BJ (cell line): ENCODE data around the gene SOX9. TPM values are rescaled to one million over a fixed set of nuclear protein-coding genes. Genes with fewer than 3 reads are reported as not detected.

ENCODE experiments used
- CTCF ChIA-PET: fragments of 350-600 bp; formaldehyde crosslinking; extraction: SDS; loops from one replicate; lab custom pipeline; 2021; ENCODE audit warnings: antibody characterized with exemption, inconsistent platforms; lab: Yijun Ruan, JAX
- POLR2A ChIA-PET: fragments of 300-600 bp; sonication (Branson Sonifier 250); formaldehyde crosslinking; extraction: SDS; loops from one replicate; lab custom pipeline; 2021; ENCODE audit warnings: antibody characterized with exemption; lab: Charles Lee
- DNase-seq: peaks from one replicate; pipeline ENCODE4 v3.0.0-alpha.2; 2011; ENCODE audit warnings: low read depth
- H3K27me3 ChIP-seq: 2 replicates; pipeline ENCODE4 v1.6.0; 2011; ENCODE audit warnings: low read length; ENCODE audit not compliant: control insufficient read depth, insufficient read depth
- H3K36me3 ChIP-seq: 2 replicates; pipeline ENCODE4 v1.5.1; 2011; ENCODE audit warnings: low read length; ENCODE audit not compliant: control insufficient read depth, insufficient read depth
- H3K4me3 ChIP-seq: 2 replicates; pipeline ENCODE4 v1.5.1; 2011; ENCODE audit warnings: low read depth, mild to moderate bottlenecking, control low read depth, low read length
- CTCF ChIP-seq: IDR thresholded peaks from 2 replicates; pipeline ENCODE4 v1.5.1; 2011; ENCODE audit warnings: low read depth, mild to moderate bottlenecking, control low read depth, inconsistent platforms, low read length, moderate library complexity; ENCODE audit not compliant: insufficient read depth
- polyA plus RNA-seq: library from polyadenylated mRNA; depleted of rRNA; stranded (reverse); fragments of >200 nt; gene quantifications from 2 replicates; pipeline ENCODE4 v1.2.3, GENCODE V29; 2011

SOX9 gene
- polyA plus RNA-seq, 1 experiment: 0.54 TPM

GRCh38 chr17:72093707-72094106 lies 27.1 kb upstream of the SOX9 start:
- Histone ChIP-seq H3K36me3 (no peaks in the 10 kb centered on the region), H3K27me3 (peaks cover 1% of the 10 kb centered on the region; the same call in 1 of the 2 replicates), H3K4me3 (no peak overlapping the region)
- TF ChIP-seq CTCF: no peak
- no peak for DNase-seq
- CTCF ChIA-PET: interaction anchor here (1.0 kb wide), 1 partner anchor 18 kb away, joined by 3 read pairs; no protein-coding TSS in a partner anchor
- POLR2A ChIA-PET: no interaction called here

- CTCF ChIA-PET: interaction anchor here (0.8 to 1.1 kb wide), 2 partner anchors 10 to 622 kb away, joined by 3 to 4 read pairs; no protein-coding TSS in a partner anchor
- Histone ChIP-seq H3K27me3 (no peaks in the 10 kb centered on the region), H3K36me3 (no peaks in the 10 kb centered on the region), H3K4me3 (no peak overlapping the region)
- no peak for DNase-seq
- POLR2A ChIA-PET: no interaction called here
- no peak for TF ChIP-seq CTCF
Observed at GRCh38 chr17:72095316-72095715, 25.5 kb upstream of the SOX9 start.

- ChIA-PET POLR2A (no interaction called here), CTCF (no interaction called here)
- Histone ChIP-seq H3K27me3 (no peaks in the 10 kb centered on the region), H3K36me3 (no peaks in the 10 kb centered on the region), H3K4me3 (no peak overlapping the region)
- TF ChIP-seq CTCF: no peak
- no peak for DNase-seq
Observed at GRCh38 chr17:72097144-72097543, 23.7 kb upstream of the SOX9 start.

GRCh38 chr17:72099919-72100318 lies 20.9 kb upstream of the SOX9 start:
- no peak for DNase-seq
- Histone ChIP-seq H3K36me3 (no peaks in the 10 kb centered on the region), H3K4me3 (no peak overlapping the region), H3K27me3 (no peaks in the 10 kb centered on the region)
- TF ChIP-seq CTCF: no peak
- ChIA-PET POLR2A (no interaction called here), CTCF (no interaction called here)

GRCh38 chr17:72100470-72100869 lies 20.4 kb upstream of the SOX9 start:
- ChIA-PET CTCF (interaction anchor here (1.2 kb wide), 1 partner anchor 12 kb away, joined by 4 read pairs; no protein-coding TSS in a partner anchor), POLR2A (no interaction called here)
- no peaks in the 10 kb centered on the region for H3K27me3 ChIP-seq
- TF ChIP-seq CTCF: no peak
- DNase-seq: no peak
- H3K36me3 ChIP-seq: no peaks in the 10 kb centered on the region
- no peak overlapping the region for H3K4me3 ChIP-seq
